ENCODE data around the gene DUS1L.

The DUS1L gene

DNA sequence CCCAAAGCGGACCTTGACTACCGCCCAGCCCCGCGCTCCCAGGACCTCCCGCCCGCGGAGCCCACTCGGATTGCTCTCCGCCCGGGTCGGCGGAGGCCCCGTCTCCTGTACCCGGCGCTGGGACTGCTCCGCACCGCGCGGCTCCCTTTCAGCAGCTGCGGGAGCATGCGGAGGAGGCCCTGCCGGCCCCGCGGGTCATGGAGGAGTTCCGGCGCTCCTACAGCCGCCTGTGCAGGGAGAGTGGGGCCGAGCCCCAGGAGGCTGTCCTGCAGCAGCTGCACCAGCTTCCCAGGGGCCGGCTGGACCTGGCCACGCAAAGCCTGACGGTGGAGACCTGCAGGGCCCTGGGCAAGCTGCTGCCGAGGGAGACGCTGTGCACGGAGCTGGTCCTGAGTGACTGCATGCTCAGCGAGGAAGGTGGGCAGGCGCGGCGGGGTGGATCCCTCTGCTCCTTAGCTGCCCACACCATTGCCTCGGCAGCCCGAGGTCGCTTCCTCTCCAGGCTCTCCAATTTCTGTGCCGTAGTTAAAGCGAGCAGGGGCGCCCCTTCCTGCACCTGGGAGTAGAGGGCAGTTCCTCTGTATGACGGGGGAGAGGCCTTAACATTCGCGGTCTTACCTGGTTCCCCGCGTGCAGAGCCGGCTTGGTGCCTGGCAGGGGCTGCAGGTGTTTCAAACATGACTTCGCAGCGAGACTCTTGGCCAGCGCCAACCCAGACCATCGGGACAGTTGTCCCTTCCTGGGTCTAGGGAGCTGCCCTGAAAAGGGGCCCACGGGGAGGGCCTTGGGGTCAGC, 42.0 kb downstream of the DUS1L start:
- DNase-seq (ENCODE audit: low read depth) = no peak

- peak; percentile 94 for DNase-seq (ENCODE audit: low read depth)
Observed at GRCh38 chr17:82022981-82023446, 42.6 kb downstream of the DUS1L start, which contains the start of gene LRRC45. LRRC45 (plus strand) TSS chr17:82023305; CDS start chr17:82023644, 339 bp downstream.

- no peak for DNase-seq (ENCODE audit: low read depth)
Observed at GRCh38 chr17:82022310-82022980, 43.2 kb downstream of the DUS1L start, which contains the start of gene CENPX. CENPX (minus strand) TSS chr17:82022878; CDS start chr17:82022861, 17 bp downstream.

DNA sequence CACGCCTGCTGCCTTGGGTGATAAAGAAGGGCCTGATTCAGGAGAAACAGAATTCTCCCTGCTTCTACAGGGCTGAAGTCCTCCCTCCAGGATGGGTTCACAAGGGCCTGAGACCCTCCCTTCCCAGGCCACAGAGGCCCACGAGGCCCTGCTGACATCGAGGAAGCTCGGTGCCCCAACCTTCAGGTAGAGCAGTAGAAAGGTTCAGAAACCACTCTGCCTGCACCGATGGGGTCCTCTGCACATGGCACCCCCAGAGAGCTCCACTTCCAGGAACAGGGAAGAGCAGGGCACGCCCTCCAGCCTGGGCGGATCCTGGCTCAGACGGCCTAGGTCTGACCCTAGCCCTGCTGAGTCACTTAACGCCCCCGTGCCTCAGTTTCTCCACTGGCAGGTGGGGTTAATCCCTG, 43.7 kb downstream of the DUS1L start:
- no peak for DNase-seq (ENCODE audit: low read depth)

- DNase-seq (ENCODE audit: low read depth) = no peak
Observed at GRCh38 chr17:82021107-82021899, 44.3 kb downstream of the DUS1L start.

GRCh38 chr17:82020572-82021106, 45.0 kb downstream of the DUS1L start:
- no peak for DNase-seq (ENCODE audit: low read depth)

GRCh38 chr17:82019690-82020571, 45.7 kb downstream of the DUS1L start:
- DNase-seq (ENCODE audit: low read depth) = no peak

GRCh38 chr17:82018989-82019689, 46.5 kb downstream of the DUS1L start:
- DNase-seq (ENCODE audit: low read depth) = no peak

- no peak for DNase-seq (ENCODE audit: low read depth)
Observed at GRCh38 chr17:82018152-82018988, 47.2 kb downstream of the DUS1L start.

- DNase-seq (ENCODE audit: low read depth) = no peak
Observed at GRCh38 chr17:82017612-82018151, 47.9 kb downstream of the DUS1L start.

DNA sequence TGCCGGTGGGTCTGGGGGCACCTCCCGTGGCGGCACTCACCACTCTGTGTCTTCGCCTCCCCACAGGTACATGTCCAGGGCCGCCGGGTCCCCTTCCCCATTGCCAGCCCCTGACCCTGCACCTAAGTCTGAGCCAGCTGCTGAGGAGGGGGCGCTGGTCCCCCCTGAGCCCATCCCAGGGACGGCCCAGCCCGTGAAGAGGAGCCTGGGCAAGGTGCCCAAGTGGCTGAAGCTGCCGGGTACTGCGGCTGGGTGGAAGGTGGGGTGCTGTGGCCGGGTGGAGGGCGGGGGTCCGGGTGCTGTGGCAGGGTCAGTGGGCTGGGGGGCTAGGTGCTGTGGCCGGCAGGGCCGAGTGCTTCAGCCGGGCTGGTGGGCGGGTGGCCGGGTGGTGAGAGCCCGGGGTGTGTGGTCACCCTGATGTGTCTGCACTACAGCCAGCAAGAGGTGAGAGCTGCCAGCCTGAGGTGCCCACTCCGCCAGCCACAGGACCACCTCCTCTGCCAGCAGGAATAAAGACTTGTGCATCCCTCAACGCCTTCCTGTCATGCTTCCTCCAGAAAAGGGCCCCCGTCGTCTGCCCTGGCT, 48.6 kb downstream of the DUS1L start:
- DNase-seq (ENCODE audit: low read depth) = no peak

DNA sequence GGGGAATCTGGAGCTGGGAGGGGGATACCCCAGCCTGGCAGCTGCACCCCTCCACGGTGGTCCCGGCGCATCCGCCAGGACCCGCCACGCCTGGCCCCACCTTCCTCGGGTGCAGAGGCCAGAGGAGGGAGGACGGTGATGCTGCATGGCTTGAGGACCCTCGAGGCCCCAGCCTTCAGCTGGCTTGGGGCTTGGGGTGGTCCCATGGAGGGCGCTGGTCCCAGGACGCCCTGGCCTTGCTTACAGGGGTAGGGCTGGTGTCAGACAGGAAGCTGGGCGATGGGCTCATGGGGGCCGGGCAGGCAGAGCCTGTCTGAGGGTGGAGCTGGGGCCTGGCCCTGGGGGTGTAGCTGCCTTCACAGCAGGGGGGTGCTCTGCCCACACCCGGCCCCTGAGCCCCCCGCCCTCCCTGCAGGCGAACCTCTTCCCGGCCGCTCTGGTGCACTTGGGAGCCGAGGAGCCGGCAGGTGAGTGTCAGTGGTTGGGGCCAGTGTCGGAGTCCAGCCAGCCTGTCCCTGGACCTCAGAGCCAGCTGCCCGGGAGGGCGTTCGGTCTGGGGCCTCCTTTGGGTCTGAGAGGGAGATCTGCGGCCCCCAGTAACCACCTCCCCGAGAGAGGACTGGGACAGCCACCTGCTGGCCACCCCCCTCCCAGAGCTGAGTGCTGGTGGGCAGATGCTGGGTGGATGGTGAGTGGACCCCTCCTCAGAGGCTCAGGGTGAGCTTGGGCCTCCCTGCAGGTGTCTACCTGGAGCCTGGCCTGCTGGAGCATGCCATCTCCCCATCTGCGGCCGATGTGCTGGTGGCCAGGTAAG, 49.3 kb downstream of the DUS1L start:
- no peak for DNase-seq (ENCODE audit: low read depth)

GRCh38 chr17:82015311-82015971, 50.2 kb downstream of the DUS1L start:
- no peak for DNase-seq (ENCODE audit: low read depth)

GRCh38 chr17:82014971-82015310, 50.7 kb downstream of the DUS1L start:
- no peak for DNase-seq (ENCODE audit: low read depth)

DNA sequence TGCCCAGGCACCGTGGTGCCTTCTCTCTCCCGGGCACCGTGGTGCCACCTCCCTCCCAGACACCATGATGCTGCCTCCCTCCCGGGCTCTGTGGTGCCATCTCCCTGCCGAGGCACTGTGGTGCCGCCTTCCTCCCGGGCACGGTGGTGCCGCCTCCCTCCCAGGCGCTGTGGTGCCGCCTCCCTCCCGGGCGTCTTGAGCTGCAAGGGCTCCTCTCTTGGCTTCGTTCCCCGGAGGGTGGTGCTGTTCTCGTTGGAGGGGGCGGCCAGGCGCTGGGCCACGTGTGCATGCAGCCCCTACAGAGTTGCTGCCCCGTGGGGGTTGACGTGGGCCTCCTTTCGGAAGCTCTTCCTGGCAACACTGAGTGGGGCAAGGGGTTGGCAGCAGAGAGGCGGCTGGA, 51.2 kb downstream of the DUS1L start:
- DNase-seq (ENCODE audit: low read depth) = no peak

DNA sequence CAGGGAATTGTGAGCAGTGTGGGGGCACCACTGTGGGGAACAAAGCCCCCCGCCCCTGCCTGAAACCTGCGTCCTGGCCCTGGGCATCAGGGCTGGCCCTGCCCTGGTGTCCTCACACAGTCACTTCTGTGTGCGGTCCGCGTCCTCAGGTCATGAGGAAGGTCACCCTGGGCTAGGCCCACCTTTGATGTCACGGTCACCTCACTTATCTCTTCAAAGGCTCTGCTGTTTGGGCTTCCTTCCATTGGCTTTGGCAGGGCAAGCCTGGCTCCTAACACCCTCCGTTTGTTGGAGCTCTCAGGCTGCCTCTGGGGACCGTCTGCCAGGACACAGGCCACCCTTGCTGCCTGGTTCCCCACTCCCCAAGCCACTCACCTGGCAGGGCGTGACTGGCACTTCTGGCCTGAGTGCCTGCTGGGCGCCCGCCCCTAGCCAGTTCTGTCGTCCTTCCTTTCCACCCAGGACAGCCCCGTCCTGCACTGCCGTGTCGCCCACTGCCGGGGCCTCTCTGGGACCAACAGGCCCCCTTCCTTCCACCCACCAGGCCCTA, 51.8 kb downstream of the DUS1L start:
- no peak for DNase-seq (ENCODE audit: low read depth)

GRCh38 chr17:82013341-82013740, 52.3 kb downstream of the DUS1L start:
- DNase-seq (ENCODE audit: low read depth) = no peak

All from HS-5 (cell line).